Liver (tissue), 9 donors: ENCODE data around the gene APOL2. TPM values are rescaled to one million over a fixed set of nuclear protein-coding genes. Genes with fewer than 3 reads are reported as not detected.
"Not testable (repeated sequence)": the region's sequence is repeated elsewhere in the genome, so short reads cannot be mapped to it uniquely, and the experiment has no call there.

Experiments
- DNase-seq: peaks from one replicate; pipeline ENCODE4 v3.0.0-alpha.2; 2017; ENCODE audit warnings: low spot score
- H3K27ac ChIP-seq, 2 donors: one replicate each; pipeline ENCODE4 v1.7.0; 2013; ENCODE audit warnings: inconsistent platforms in 2 of 2, low read length in 2 of 2, control low read depth in 1 of 2, low read depth in 1 of 2, mild to moderate bottlenecking in 1 of 2
- H3K27me3 ChIP-seq, 4 donors: one replicate each; pipeline versions ENCODE4 v1.6.1 to v1.7.0; 2013; ENCODE audit warnings: low read length in 3 of 4, inconsistent platforms in 1 of 4, mild to moderate bottlenecking in 1 of 4, moderate library complexity in 1 of 4; ENCODE audit not compliant: control insufficient read depth in 4 of 4, insufficient read depth in 4 of 4
- H3K36me3 ChIP-seq, 4 donors: one replicate each; pipeline versions ENCODE4 v1.6.1 to v1.7.0; 2013; ENCODE audit warnings: low read length in 3 of 4, mild to moderate bottlenecking in 3 of 4, low read depth in 1 of 4, moderate library complexity in 1 of 4; ENCODE audit not compliant: control insufficient read depth in 4 of 4, insufficient read depth in 3 of 4
- H3K4me1 ChIP-seq, 4 donors: one replicate each; pipeline versions ENCODE4 v1.6.1 to v1.7.0; 2013; ENCODE audit warnings: low read length in 3 of 4, mild to moderate bottlenecking in 3 of 4, moderate library complexity in 1 of 4; ENCODE audit not compliant: control insufficient read depth in 4 of 4, insufficient read depth in 4 of 4
- H3K4me3 ChIP-seq, 3 donors: one replicate each; pipeline versions ENCODE4 v1.6.1 to v1.7.0; 2013; ENCODE audit warnings: low read length in 3 of 3, control low read depth in 1 of 3, low read depth in 1 of 3, mild to moderate bottlenecking in 1 of 3
- H3K9ac ChIP-seq, 2 donors: one replicate each; pipeline ENCODE4 v1.7.0; 2013; ENCODE audit warnings: low read length in 2 of 2, mild to moderate bottlenecking in 2 of 2, moderate library complexity in 2 of 2, control low read depth in 1 of 2, low read depth in 1 of 2
- H3K9me3 ChIP-seq, 4 donors: one replicate each; pipeline versions ENCODE4 v1.6.1 to v1.7.0; 2013; ENCODE audit warnings: low read length in 3 of 4; ENCODE audit not compliant: control insufficient read depth in 4 of 4
- GABPA ChIP-seq, 2 donors: IDR thresholded peaks in 1 of 2; conservative IDR thresholded peaks in 1 of 2; 2 replicates each; pipeline ENCODE4 v1.6.1; 2016; ENCODE audit warnings: antibody characterized with exemption in 2 of 2, mild to moderate bottlenecking in 1 of 2, moderate library complexity in 1 of 2
- HNF4A ChIP-seq, 2 donors: conservative IDR thresholded peaks; 2 replicates each; pipeline ENCODE4 v1.6.1; 2016; ENCODE audit warnings: antibody characterized with exemption in 2 of 2, mild to moderate bottlenecking in 2 of 2
- HNF4G ChIP-seq: IDR thresholded peaks from 2 replicates; pipeline ENCODE4 v1.6.1; 2016; ENCODE audit warnings: antibody characterized with exemption
- RAD21 ChIP-seq, 2 donors: IDR thresholded peaks; 2 replicates each; pipeline ENCODE4 v1.6.1; 2016; ENCODE audit warnings: antibody characterized with exemption in 2 of 2, mild to moderate bottlenecking in 2 of 2
- SP1 ChIP-seq: IDR thresholded peaks from 2 replicates; pipeline ENCODE4 v1.6.1; 2018; ENCODE audit warnings: antibody characterized with exemption, mild to moderate bottlenecking
- TAF1 ChIP-seq: conservative IDR thresholded peaks from 2 replicates; pipeline ENCODE4 v1.6.1; 2016; ENCODE audit warnings: antibody characterized with exemption, mild to moderate bottlenecking
- ZBTB33 ChIP-seq: IDR thresholded peaks from 2 replicates; pipeline ENCODE4 v1.6.1; 2016; ENCODE audit warnings: antibody characterized with exemption
- WGBS: extraction: QIAGEN DNeasy Blood & Tissue Kit; methylation state at CpG from one replicate; pipeline ENCODE4 v1.1.7; 2013; 5-methylcytosine and 5-hydroxymethylcytosine counted together
- polyA plus RNA-seq, 2 donors: library from polyadenylated mRNA; stranded (reverse) in 1 of 2; unstranded in 1 of 2; fragments of 200-250 nt in 1 of 2; fragments of >200 nt in 1 of 2; fragmentation: Nextera tagmentation in 1 of 2; extraction: Ambion mirVana in 1 of 2; gene quantifications; one replicate each; pipeline versions ENCODE4 v1.2.1 to v1.2.3, GENCODE V29; 2013 to 2015
- total RNA-seq, 2 donors: library from RNA; depleted of rRNA; stranded (reverse); fragments of >200 nt; gene quantifications; one replicate each; pipeline ENCODE4 v1.2.3, GENCODE V29; 2014
- TF ChIP-seq, protein P1 (sequence below): IDR thresholded peaks from 2 replicates; pipeline ENCODE4 v1.6.1; 2016; ENCODE audit warnings: antibody characterized with exemption
- donor health status: healthy.
- donor health status: healthy.
- donor health status: healthy.
- donor health status: healthy.
- donor health status: healthy.

APOL2 gene
- total and polyA plus RNA-seq, 4 donors, result 14.3 to 77.2 (median 21.7) TPM

DNA sequence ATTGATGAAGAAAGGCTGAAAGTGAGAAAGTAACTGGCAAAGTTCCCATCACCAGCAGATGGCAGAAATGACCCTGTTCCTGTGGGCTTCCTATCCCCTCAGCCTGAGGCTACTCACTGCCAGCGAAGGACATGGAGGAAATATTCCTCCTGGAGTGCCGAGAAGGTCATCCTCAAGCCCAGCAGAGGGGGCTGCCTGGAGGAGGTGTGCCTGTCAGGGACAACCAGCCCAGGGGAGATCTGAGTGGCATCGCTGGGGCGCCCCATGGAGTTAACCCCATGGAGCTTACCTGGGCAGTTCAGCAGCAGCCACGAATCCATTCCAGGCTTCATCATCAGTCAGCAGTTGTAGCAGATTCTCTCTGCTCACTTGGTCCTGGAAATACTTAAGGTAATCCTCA lies 8.3 kb downstream of the APOL2 start:
- H3K27me3 ChIP-seq, H3K4me3 ChIP-seq, H3K9me3 ChIP-seq, DNase-seq, H3K9ac ChIP-seq, H3K27ac ChIP-seq: not testable (repeated sequence)
- H3K4me1 ChIP-seq, result peaks cover 0 to 38% (median 16%) of the 10 kb centered on the region in 4 donors
- WGBS, result 91% methylated on average over 5 of the region's 5 CpGs
- TF ChIP-seq RAD21 (IDR thresholded peaks at IDR 0.05), result peak in 1 of 2 donors; percentile 7
- H3K36me3 ChIP-seq, result peaks cover 10 to 48% (median 40%) of the 10 kb centered on the region in 4 donors

- H3K4me3 ChIP-seq, H3K27ac ChIP-seq, H3K9me3 ChIP-seq, DNase-seq, H3K27me3 ChIP-seq, H3K9ac ChIP-seq: not testable (repeated sequence)
- Histone ChIP-seq H3K36me3 (peaks cover 10 to 49% (median 40%) of the 10 kb centered on the region in 4 donors), H3K4me1 (peaks cover 0 to 26% (median 9%) of the 10 kb centered on the region in 4 donors)
- WGBS, result 56% methylated on average over 3 of the region's 3 CpGs
These were observed 9.7 kb downstream of the APOL2 start for GRCh38 chr22:36229649-36230048.

- 91% methylated on average over 7 of the region's 7 CpGs for WGBS
These were observed 10.4 kb downstream of the APOL2 start for GRCh38 chr22:36228944-36229343.

GRCh38 chr22:36228369-36228768 lies 11.0 kb downstream of the APOL2 start:
- not testable (repeated sequence) for H3K9me3 ChIP-seq, H3K27me3 ChIP-seq, H3K27ac ChIP-seq, DNase-seq, H3K4me3 ChIP-seq, H3K9ac ChIP-seq
- WGBS, result 92% methylated on average over 1 of the region's 1 CpG
- H3K36me3 ChIP-seq, result peaks cover 10 to 50% (median 36%) of the 10 kb centered on the region in 4 donors
- peaks cover 0 to 17% (median 2%) of the 10 kb centered on the region in 4 donors for H3K4me1 ChIP-seq

More at GRCh38 chr22:36228944-36229343, 10.4 kb downstream of the APOL2 start:
- H3K36me3 ChIP-seq, result peaks cover 10 to 50% (median 37%) of the 10 kb centered on the region in 4 donors
- H3K4me1 ChIP-seq, result peaks cover 0 to 21% (median 6%) of the 10 kb centered on the region in 4 donors
- no peak overlapping the region for H3K9ac ChIP-seq
- no peaks in the 10 kb centered on the region for H3K9me3 ChIP-seq
- H3K27me3 ChIP-seq, result no peaks in the 10 kb centered on the region
- H3K27ac ChIP-seq, result no peak overlapping the region
- TF ChIP-seq, protein P1, sequence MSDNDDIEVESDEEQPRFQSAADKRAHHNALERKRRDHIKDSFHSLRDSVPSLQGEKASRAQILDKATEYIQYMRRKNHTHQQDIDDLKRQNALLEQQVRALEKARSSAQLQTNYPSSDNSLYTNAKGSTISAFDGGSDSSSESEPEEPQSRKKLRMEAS, result no peak
- TF ChIP-seq SP1, result no peak
- TF ChIP-seq TAF1, result no peak
- no peak for TF ChIP-seq ZBTB33
- no peak for TF ChIP-seq GABPA (IDR thresholded peaks at IDR 0.05 in 1 of 2, conservative IDR thresholded peaks at IDR 0.05 in 1 of 2)
- no peak for TF ChIP-seq HNF4A (conservative IDR thresholded peaks at IDR 0.05)
- TF ChIP-seq HNF4G, result no peak
- DNase-seq, result no peak
- no peak overlapping the region for H3K4me3 ChIP-seq
